8988T (cell line): ENCODE data around the gene NSUN4.

Experiments used
- DNase-seq: peaks from one replicate; pipeline ENCODE4 v3.0.0; 2011

Gene NSUN4

GRCh38 chr1:46408356-46409062, 67.9 kb downstream of the NSUN4 start:
- DNase-seq, result peak; percentile 10

- peak; percentile 0 for DNase-seq
Observed at GRCh38 chr1:46409063-46409372, 68.4 kb downstream of the NSUN4 start.

GRCh38 chr1:46410156-46411009, 69.8 kb downstream of the NSUN4 start:
- DNase-seq, result no peak

GRCh38 chr1:46411010-46411405, 70.4 kb downstream of the NSUN4 start:
- no peak for DNase-seq
